Measurements from ENCODE around the gene C4orf54. TPM values are rescaled to one million over a fixed set of nuclear protein-coding genes. Genes with fewer than 3 reads are reported as not detected.

Gene C4orf54
- total and polyA plus RNA-seq, 2 of the 4 experiments (the other 2 are of a cell fraction): not detected

GRCh38 chr4:99612281-99612680, 45.3 kb downstream of the C4orf54 start:
- Histone ChIP-seq H4K8ac (ENCODE audit: low read depth in 2 of 2, low read length in 2 of 2) (no peak overlapping the region), H2BK120ac (ENCODE audit: low read depth, low read length) (no peak overlapping the region), H3K9me1 (ENCODE audit: insufficient read depth, low read length) (no peaks in the 10 kb centered on the region), H3K36me3 (ENCODE audit: control insufficient read depth, insufficient read depth, low read length) (no peaks in the 10 kb centered on the region), H3K18ac (ENCODE audit: low read depth, low read length) (no peak overlapping the region), H4K5ac (ENCODE audit: low read depth, low read length) (no peak overlapping the region), H3K9ac (ENCODE audit: low read depth, low read length) (no peak overlapping the region), H3K4ac (ENCODE audit: low read depth, low read length) (no peak overlapping the region), H2AK5ac (ENCODE audit: low read depth, low read length) (no peak overlapping the region), H2AFZ (replicated peaks; ENCODE audit: low read length, poor library complexity) (no peak overlapping the region), H3K4me3 (ENCODE audit: insufficient read depth, low read depth, low read length) (no peak overlapping the region), H3K4me1 (ENCODE audit: control insufficient read depth, insufficient read depth, low read length) (no peaks in the 10 kb centered on the region), H3K9me3 (ENCODE audit: control insufficient read depth, insufficient read depth, low read length) (no peaks in the 10 kb centered on the region), H2AK9ac (replicated peaks; ENCODE audit: low read depth, low read length, poor library complexity) (no peak overlapping the region), H3K27me3 (ENCODE audit: control insufficient read depth, insufficient read depth, low read length) (peaks cover 1% of the 10 kb centered on the region), H3K79me1 (ENCODE audit: low read depth in 1 of 2, low read length in 2 of 2) (no peaks in the 10 kb centered on the region), H2BK5ac (ENCODE audit: low read depth, low read length, poor library complexity, severe bottlenecking) (no peak overlapping the region), H2BK15ac (ENCODE audit: low read depth, low read length) (no peak overlapping the region), H4K20me1 (ENCODE audit: insufficient read depth, low read length) (no peaks in the 10 kb centered on the region), H3K27ac (ENCODE audit: insufficient read depth, low read length) (no peak overlapping the region), H3K23ac (ENCODE audit: low read depth, low read length) (no peak overlapping the region), H4K91ac (ENCODE audit: insufficient read depth, low read depth, low read length) (no peak overlapping the region), H3K4me2 (ENCODE audit: low read depth, low read length) (no peak overlapping the region), H2BK20ac (ENCODE audit: low read depth, low read length) (no peak overlapping the region), H3K56ac (ENCODE audit: extremely low read depth, insufficient read depth, low read length) (no peak overlapping the region), H3K14ac (replicated peaks; ENCODE audit: low read depth, low read length) (no peak overlapping the region)
- no TSS peak for BruUV-seq (replicated peaks)
- ChIA-PET POLR2A (ENCODE audit: unreplicated experiment) (no interaction called here), CTCF (interaction anchor here (1.2 kb wide), 1 partner anchor 11 kb away, joined by 5 read pairs; no protein-coding TSS in a partner anchor)
- intact Hi-C loops (cut with micrococcal nuclease): no loop called here
- in situ Hi-C loops (cut with MboI; ENCODE audit: low sequenced_read_pairs): no loop called here
- dilution Hi-C loops (cut with HindIII; ENCODE audit: low sequenced_read_pairs, unreplicated experiment): no loop called here
- ATAC-seq (ENCODE audit: low read depth) (no peak), DNase-seq (no peak)
- no CpG with 5 or more reads among the region's 3 CpGs for WGBS, 2 experiments (ENCODE audit: extremely low coverage in 2 of 2, insufficient read length in 1 of 2)
- TF ChIP-seq CTCF (conservative IDR thresholded peaks at IDR 0.05; ENCODE audit: low read depth, low read length) (no peak), POLR2A (IDR thresholded peaks at IDR 0.05; ENCODE audit: low read depth, low read length) (no peak), RCOR1 (IDR thresholded peaks at IDR 0.05; ENCODE audit: insufficient replicate concordance, low read length) (no peak), SMC3 (IDR thresholded peaks at IDR 0.05; ENCODE audit: low read depth, low read length) (no peak), BHLHE40 (IDR thresholded peaks at IDR 0.05; ENCODE audit: low read depth, low read length) (no peak), NFE2L2 (IDR thresholded peaks at IDR 0.05; ENCODE audit: low read depth, low read length) (no peak), MAZ (IDR thresholded peaks at IDR 0.05; ENCODE audit: borderline replicate concordance, low read depth, low read length) (no peak), MAFK (IDR thresholded peaks at IDR 0.05; ENCODE audit: low read depth, low read length) (no peak), USF2 (IDR thresholded peaks at IDR 0.05; ENCODE audit: low read depth, low read length) (no peak), MXI1 (IDR thresholded peaks at IDR 0.05; ENCODE audit: borderline replicate concordance, low read depth, low read length) (no peak), RAD21 (IDR thresholded peaks at IDR 0.05; ENCODE audit: low read length) (no peak), FOS (IDR thresholded peaks at IDR 0.05; ENCODE audit: low read depth, low read length) (no peak)

Measured in IMR-90 (cell line).